Measurements from ENCODE around the gene PROS1. TPM values are rescaled to one million over a fixed set of nuclear protein-coding genes. Genes with fewer than 3 reads are reported as not detected.

Gene PROS1
- total and polyA plus RNA-seq, 2 of the 8 experiments (the other 6 are each of a cell fraction or from before 2014, with no cell fraction given) = 0.65 to 2.5 TPM

- no peak for TF ChIP-seq BACH1 (IDR thresholded peaks at IDR 0.05; ENCODE audit: low read length)
- TF ChIP-seq MAFK (IDR thresholded peaks at IDR 0.05; ENCODE audit: low read depth, low read length) = no peak
- no peak for TF ChIP-seq SIX5 (IDR thresholded peaks at IDR 0.05; ENCODE audit: low read depth, low read length)
- no peak for TF ChIP-seq EZH2 (IDR thresholded peaks at IDR 0.05; ENCODE audit: low read depth, low read length, severe bottlenecking)
- TF ChIP-seq ASH2L (IDR thresholded peaks at IDR 0.05; ENCODE audit: low read length) = no peak
Observed at GRCh38 chr3:93962798-93963197, 10.9 kb downstream of the PROS1 start (continued).
